Muscle of leg (tissue), 11 donors: ENCODE data around the gene DCTN4. TPM values are rescaled to one million over a fixed set of nuclear protein-coding genes. Genes with fewer than 3 reads are reported as not detected.

Experiments
- DNase-seq: peaks from one replicate; pipeline ENCODE4 v3.0.0; 2013
- H3K27ac ChIP-seq: one replicate; pipeline ENCODE4 v1.5.1; 2013; ENCODE audit warnings: mild to moderate bottlenecking, low read length, control low read depth
- H3K27me3 ChIP-seq: one replicate; pipeline ENCODE4 v1.6.1; 2013; ENCODE audit warnings: low read length; ENCODE audit not compliant: control insufficient read depth, insufficient read depth
- H3K36me3 ChIP-seq: one replicate; pipeline ENCODE4 v1.6.1; 2013; ENCODE audit warnings: low read length; ENCODE audit not compliant: control insufficient read depth, insufficient read depth
- H3K4me1 ChIP-seq: one replicate; pipeline ENCODE4 v1.6.1; 2013; ENCODE audit warnings: low read length; ENCODE audit not compliant: control insufficient read depth, insufficient read depth
- H3K4me3 ChIP-seq: one replicate; pipeline ENCODE4 v1.5.1; 2013; ENCODE audit warnings: low read length, control low read depth
- H3K9me3 ChIP-seq: replicated peaks from 2 replicates; pipeline ENCODE4 v1.6.1; 2013; ENCODE audit warnings: low read depth, low read length; ENCODE audit not compliant: control insufficient read depth
- WGBS: methylation state at CpG from one replicate; pipeline ENCODE4 v1.1.5; 2013; ENCODE audit warnings: missing lambda C conversion rate; ENCODE audit not compliant: insufficient coverage; 5-methylcytosine and 5-hydroxymethylcytosine counted together
- polyA plus RNA-seq, 8 donors: library from polyadenylated mRNA; unstranded; fragments of 120-200 nt; gene quantifications; one replicate each; pipeline versions ENCODE4 v1.2.1 to v1.2.3, GENCODE V29; 2013; ENCODE audit warnings: inconsistent platforms in 1 of 8, low replicate concordance in 1 of 8; ENCODE audit not compliant: insufficient read length in 8 of 8, insufficient read depth in 1 of 8
- total RNA-seq: library from RNA; stranded (reverse); fragments of 120-200 nt; gene quantifications from one replicate; pipeline ENCODE4 v1.2.4, GENCODE V29; 2013

Gene DCTN4
- total and polyA plus RNA-seq, 9 donors = 33.1 to 43.8 (median 36.4) TPM

DNA sequence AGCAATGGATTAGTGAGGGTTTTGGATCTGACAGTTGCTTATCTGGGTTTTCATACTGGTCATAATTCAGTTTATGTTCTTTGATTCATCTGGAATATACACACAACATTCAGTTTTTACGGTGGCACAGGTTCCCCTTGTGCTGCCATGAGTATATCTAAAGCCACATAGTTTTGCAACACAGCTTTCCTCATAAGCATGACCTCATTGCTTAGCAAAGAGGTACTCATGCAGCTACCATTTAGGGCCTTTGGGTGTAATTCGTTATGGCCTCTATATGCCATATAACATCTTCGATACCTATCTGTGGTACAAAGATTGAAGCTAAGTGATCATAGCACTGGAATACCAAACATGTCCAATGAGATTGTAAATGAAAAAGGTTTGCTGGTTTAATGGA is 55.1 kb downstream of the DCTN4 start:
- peaks cover 4% of the 10 kb centered on the region for H3K4me1 ChIP-seq
- WGBS = 70% methylated on average over 1 of the region's 3 CpGs

DNA sequence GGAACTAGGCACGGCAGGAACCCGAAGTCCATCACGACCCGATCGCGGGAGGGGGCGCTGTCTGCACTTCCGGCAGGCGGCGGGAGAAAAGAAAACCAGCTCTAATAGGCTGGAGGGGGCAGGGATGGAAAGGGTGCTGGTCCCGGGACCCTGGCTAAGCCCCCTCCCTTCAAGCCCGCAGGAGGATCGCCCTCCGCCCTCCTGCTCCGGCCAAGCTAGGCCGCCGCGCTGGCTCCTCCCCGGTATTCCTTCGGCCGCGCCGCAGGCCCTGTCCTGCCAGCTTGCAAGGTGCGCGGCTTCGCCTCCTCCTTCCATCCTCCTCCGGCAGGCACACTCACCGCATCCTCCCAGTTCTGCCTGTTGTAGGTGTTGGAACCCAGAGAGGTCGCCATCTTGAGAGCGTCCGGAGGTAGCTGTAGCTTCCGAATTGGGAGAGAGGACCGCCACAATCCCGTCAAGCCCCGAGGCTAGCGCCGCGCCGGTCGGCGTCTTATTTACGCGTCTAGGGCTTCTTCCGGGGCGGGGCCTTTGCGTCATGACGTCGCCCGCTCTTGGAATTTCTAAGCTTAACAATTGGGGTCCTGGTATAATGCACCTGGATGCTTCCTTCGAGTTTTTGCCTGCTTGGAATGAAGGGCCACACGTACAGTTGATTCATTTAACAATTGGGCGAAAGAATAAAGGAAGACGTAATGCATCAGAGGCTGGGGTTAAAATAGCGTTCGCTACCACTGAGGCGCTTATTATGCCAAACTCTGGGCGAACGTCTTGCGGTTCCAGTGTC is 58.0 kb downstream of the DCTN4 start, which contains the start of gene RBM22:
TSS of gene RBM22 (minus strand) at position 469 of the 784 bp plus-strand sequence. CDS start at position 392, 77 bp downstream.
- Histone ChIP-seq H3K27me3 (no peaks in the 10 kb centered on the region), H3K27ac (peak within 1 kb of the TSS; percentile 93), H3K4me1 (peaks cover 4% of the 10 kb centered on the region), H3K36me3 (peaks cover 29% of the 10 kb centered on the region), H3K4me3 (peak within 1 kb of the TSS; percentile 86), H3K9me3 (no peaks in the 10 kb centered on the region)
- 0% methylated on average over 56 of the region's 59 CpGs for WGBS
- peak; percentile 98 for DNase-seq

More for the DNA sequence above, 55.1 kb downstream of the DCTN4 start:
- no peak for DNase-seq
- no peaks in the 10 kb centered on the region for H3K27me3 ChIP-seq
- peaks cover 9% of the 10 kb centered on the region for H3K36me3 ChIP-seq
- H3K27ac ChIP-seq = no peak overlapping the region
- no peaks in the 10 kb centered on the region for H3K9me3 ChIP-seq
- H3K4me3 ChIP-seq = no peak overlapping the region

DNA sequence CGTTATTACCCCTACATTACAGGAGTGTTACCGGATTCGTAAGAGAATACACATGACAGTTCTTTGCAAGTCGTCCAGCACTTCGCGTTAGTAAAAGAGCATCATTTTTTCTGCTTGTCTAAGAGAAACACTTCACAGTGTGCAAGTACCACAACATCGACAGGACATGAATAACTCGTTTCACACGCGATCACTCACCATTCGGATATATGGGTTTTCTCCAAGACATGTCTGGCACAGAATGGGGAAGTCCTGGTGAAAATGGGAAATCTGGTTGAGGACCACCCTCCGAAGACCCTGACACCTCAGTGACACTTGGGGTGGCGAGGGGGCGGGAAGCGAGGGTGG is 58.6 kb downstream of the DCTN4 start:
- H3K4me1 ChIP-seq = peaks cover 4% of the 10 kb centered on the region
- H3K27ac ChIP-seq = peak overlapping the region; percentile 93
- H3K9me3 ChIP-seq = no peaks in the 10 kb centered on the region
- no peak for DNase-seq
- peak overlapping the region; percentile 86 for H3K4me3 ChIP-seq
- 10% methylated on average over 8 of the region's 15 CpGs for WGBS
- no peaks in the 10 kb centered on the region for H3K27me3 ChIP-seq
- peaks cover 35% of the 10 kb centered on the region for H3K36me3 ChIP-seq

DNA sequence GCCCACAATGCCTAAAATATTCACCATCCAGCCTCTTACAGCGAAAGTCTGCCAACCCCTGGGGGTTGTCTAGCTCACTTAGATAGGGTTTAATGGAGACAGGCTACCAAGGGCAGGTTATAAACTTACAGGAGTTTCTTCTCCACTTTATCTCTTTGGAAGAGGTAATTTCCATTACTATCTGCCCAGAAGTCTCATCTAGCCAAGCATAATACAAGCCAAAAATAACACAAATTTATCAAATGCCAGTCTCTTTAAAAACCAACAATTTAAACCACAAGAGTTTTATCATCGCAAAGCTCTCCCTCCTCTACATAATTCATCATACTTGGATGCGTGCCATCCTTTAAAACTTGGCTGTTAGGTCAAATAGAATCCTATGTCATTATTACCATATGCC is 64.2 kb downstream of the DCTN4 start:
- H3K9me3 ChIP-seq = no peaks in the 10 kb centered on the region
- H3K36me3 ChIP-seq = peaks cover 78% of the 10 kb centered on the region
- H3K4me3 ChIP-seq = no peak overlapping the region
- peaks cover 4% of the 10 kb centered on the region for H3K4me1 ChIP-seq
- DNase-seq = no peak
- no peaks in the 10 kb centered on the region for H3K27me3 ChIP-seq
- WGBS = 100% methylated on average over 1 of the region's 3 CpGs
- H3K27ac ChIP-seq = no peak overlapping the region

DNA sequence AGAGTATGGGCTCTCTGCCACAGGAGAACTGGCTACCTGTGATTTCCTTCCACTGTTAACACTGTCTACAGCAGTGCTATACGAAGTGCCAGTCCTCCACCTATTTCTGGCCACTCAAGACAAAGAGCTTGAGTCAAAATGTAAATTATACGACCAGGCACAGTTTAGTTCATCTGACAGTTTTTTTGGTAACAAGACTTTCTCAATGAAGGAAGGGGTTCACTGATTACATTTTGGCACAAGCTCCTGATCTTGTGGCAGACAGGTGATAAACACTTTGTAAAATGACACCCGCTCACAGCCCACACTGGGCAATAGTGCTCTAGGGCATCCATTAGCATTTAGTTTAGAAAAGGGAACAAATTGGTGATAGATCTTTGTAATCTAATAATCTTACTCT is 66.5 kb downstream of the DCTN4 start:
- Histone ChIP-seq H3K4me1 (no peaks in the 10 kb centered on the region), H3K27me3 (no peaks in the 10 kb centered on the region), H3K9me3 (no peaks in the 10 kb centered on the region), H3K27ac (no peak overlapping the region), H3K4me3 (no peak overlapping the region), H3K36me3 (peaks cover 68% of the 10 kb centered on the region)
- WGBS = 100% methylated on average over 1 of the region's 3 CpGs
- DNase-seq = no peak

DNA sequence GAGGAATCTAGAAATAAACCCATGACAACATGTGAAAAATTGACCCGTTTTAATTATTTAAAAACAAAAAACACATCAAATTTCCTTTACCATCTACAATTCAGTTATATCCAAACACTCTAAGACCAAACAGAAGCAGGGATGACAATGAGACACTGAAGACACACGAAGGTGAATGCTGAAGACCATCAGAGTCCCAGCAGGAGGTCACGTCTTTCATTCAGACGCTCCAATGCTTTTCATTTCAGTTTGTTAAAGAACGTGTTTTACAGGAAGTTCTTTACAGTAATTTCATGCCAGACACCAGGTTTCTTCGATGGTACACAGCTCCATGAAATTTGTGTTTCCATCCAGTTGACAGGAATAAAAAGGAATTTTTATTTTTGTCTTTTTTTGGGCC is 68.1 kb downstream of the DCTN4 start:
- H3K9me3 ChIP-seq = no peaks in the 10 kb centered on the region
- no peak for DNase-seq
- H3K36me3 ChIP-seq = peaks cover 53% of the 10 kb centered on the region
- no peaks in the 10 kb centered on the region for H3K27me3 ChIP-seq
- no peak overlapping the region for H3K27ac ChIP-seq
- no peak overlapping the region for H3K4me3 ChIP-seq
- H3K4me1 ChIP-seq = no peaks in the 10 kb centered on the region
- WGBS = 82% methylated on average over 4 of the region's 6 CpGs

DNA sequence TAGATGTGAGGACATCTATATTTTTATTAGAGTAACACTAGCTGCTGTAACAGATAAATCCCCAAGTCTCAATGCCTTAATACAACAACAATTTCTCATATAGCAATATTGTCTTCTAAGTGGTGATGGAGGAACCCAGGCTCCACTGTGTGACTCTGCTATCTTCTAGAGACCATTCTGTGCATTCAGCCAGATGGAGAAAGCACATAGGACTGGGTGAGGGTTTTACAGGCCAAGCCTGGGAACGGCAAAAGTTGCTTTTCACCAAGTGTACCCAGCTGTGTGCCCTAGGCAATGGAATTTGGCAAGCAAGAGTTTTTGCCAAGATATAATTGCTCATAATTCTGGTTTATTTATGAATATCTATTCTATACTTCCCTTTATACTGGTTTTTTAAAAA is 69.7 kb downstream of the DCTN4 start:
- H3K9me3 ChIP-seq = no peaks in the 10 kb centered on the region
- no peaks in the 10 kb centered on the region for H3K4me1 ChIP-seq
- no peak for DNase-seq
- H3K27me3 ChIP-seq = no peaks in the 10 kb centered on the region
- WGBS = no CpG with 5 or more reads among the region's 1 CpG
- no peak overlapping the region for H3K27ac ChIP-seq
- no peak overlapping the region for H3K4me3 ChIP-seq
- H3K36me3 ChIP-seq = peaks cover 37% of the 10 kb centered on the region

DNA sequence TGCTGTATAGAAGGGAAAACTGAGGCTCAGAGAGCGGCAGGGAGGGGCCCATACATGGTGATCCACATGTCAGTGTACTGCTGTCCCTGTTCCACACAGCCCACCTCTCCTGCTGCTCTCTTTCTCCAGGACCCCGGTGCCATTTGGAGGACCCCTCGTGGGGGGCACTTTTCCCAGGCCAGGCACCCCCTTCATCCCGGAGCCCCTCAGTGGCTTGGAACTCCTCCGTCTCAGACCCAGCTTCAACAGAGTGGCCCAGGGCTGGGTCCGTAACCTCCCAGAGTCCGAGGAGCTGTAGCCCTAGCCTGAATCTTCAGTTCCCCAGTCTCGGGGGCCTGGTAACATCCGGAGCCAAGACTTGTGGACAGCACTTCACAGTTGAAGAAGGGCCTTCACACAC is 82.2 kb downstream of the DCTN4 start:
- no peak for DNase-seq
- WGBS = 95% methylated on average over 9 of the region's 9 CpGs
- Histone ChIP-seq H3K4me1 (peaks cover 34% of the 10 kb centered on the region), H3K9me3 (no peaks in the 10 kb centered on the region), H3K4me3 (no peak overlapping the region), H3K36me3 (peaks cover 13% of the 10 kb centered on the region), H3K27me3 (no peaks in the 10 kb centered on the region), H3K27ac (no peak overlapping the region)

DNA sequence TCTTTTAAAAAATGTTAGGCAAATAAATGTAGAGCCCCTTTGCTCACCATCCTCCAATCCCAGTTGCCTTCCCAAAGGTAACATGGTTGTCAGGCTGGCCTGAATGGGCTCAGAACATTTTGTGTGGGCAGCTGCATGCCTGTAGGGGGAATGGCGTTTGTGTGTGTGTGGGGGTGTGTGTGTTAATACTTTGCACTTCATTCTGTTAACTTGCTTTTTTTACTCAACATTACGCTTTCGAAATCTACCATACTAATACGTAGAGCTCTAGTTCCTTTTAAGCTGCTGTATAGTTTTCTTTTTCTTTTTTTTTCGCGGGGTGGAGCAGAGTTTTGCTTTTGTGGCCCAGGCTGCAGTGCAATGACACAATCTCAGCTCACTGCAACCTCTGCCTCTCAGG is 83.7 kb downstream of the DCTN4 start:
- DNase-seq = no peak
- peaks cover 13% of the 10 kb centered on the region for H3K36me3 ChIP-seq
- H3K9me3 ChIP-seq = no peaks in the 10 kb centered on the region
- H3K4me3 ChIP-seq = no peak overlapping the region
- peaks cover 40% of the 10 kb centered on the region for H3K4me1 ChIP-seq
- H3K27me3 ChIP-seq = peaks cover 7% of the 10 kb centered on the region
- WGBS = no CpG with 5 or more reads among the region's 6 CpGs
- H3K27ac ChIP-seq = peak overlapping the region; percentile 89

DNA sequence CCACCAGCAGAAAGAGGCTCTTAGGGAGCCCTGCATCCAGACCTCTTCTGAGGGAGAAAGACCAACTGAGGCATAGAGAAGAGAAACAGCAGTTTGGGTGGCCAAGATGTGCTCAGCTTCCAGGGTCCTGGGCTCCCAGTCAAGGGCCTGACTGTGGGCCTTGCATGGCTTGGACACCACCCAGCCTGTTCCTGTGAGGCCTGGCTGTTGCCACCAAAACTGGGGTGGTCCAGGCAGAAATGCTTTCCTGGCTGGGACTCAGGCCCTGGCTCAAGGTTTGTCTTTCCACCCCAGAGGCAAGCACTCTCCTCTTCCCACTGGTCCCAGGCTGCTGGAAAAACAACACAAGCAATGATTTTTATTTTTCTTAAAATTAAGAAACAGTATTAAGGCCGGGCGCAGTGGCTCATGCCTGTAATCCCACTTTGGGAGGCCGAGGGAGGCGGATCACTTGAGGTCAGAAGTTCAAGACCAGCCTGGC is 84.4 kb downstream of the DCTN4 start:
- H3K27me3 ChIP-seq = peaks cover 7% of the 10 kb centered on the region
- H3K4me3 ChIP-seq = no peak overlapping the region
- H3K27ac ChIP-seq = peak overlapping the region; percentile 89
- H3K36me3 ChIP-seq = peaks cover 13% of the 10 kb centered on the region
- peaks cover 40% of the 10 kb centered on the region for H3K4me1 ChIP-seq
- WGBS = no CpG with 5 or more reads among the region's 4 CpGs
- no peaks in the 10 kb centered on the region for H3K9me3 ChIP-seq
- DNase-seq = no peak
